GM12891 (cell line): ENCODE data around the gene CKAP4.

Experiments
- POLR2A ChIP-seq: IDR thresholded peaks from 2 replicates; pipeline ENCODE4 v1.6.1; 2011; ENCODE audit warnings: low read depth, low read length, control low read depth
- POLR2AphosphoS5 ChIP-seq: IDR thresholded peaks from 2 replicates; pipeline ENCODE4 v1.6.1; 2011; ENCODE audit warnings: low read depth, low read length, control low read depth
- POU2F2 ChIP-seq: IDR thresholded peaks from 2 replicates; pipeline ENCODE4 v1.6.1; 2011; ENCODE audit warnings: low read depth, mild to moderate bottlenecking, control low read depth, low read length, moderate library complexity
- SPI1 ChIP-seq: IDR thresholded peaks from 2 replicates; pipeline ENCODE4 v1.6.1; 2011; ENCODE audit warnings: low read depth, low read length, control low read depth

DNA sequence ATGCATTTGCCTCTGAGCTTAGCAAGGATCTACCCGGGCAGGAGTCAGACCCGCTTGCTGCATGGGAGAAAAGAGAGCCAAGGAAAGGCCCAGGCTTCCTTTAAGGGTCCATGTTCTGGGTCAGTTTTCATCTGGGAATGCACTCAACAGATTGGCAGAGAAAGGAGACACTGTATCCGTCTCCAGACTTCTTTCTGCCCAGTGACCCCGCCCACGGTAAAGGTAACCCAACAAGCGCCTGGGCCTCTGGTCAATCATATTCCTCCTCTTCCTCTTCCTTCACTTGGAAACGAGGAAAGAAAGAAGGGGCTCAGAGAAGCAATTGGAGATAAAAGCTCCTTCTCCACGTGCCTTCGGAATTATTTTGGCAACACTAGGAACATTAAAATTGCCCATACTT is 27.6 kb upstream of the CKAP4 start:
- no peak for TF ChIP-seq SPI1
- no peak for TF ChIP-seq POLR2A
- TF ChIP-seq POLR2AphosphoS5, result no peak
- 0 out of 2 replicates have a peak, but pooled peaks have one; percentile 9 for TF ChIP-seq POU2F2
